ENCODE measurements around the gene PLSCR4.

The PLSCR4 gene

GRCh38 chr3:146184241-146185015 is 66.5 kb downstream of the PLSCR4 start:
- TF ChIP-seq CTCF (conservative IDR thresholded peaks at IDR 0.05), result no peak
- no peak for TF ChIP-seq ZFX (IDR thresholded peaks at IDR 0.05)
- no peak overlapping the region for H3K27ac ChIP-seq

GRCh38 chr3:146181216-146181615 is 69.7 kb downstream of the PLSCR4 start:
- no peak for TF ChIP-seq ZFX (IDR thresholded peaks at IDR 0.05)
- TF ChIP-seq CTCF (conservative IDR thresholded peaks at IDR 0.05), result no peak
- no peak overlapping the region for H3K27ac ChIP-seq

- no peak overlapping the region for H3K27ac ChIP-seq
- no peak for TF ChIP-seq ZFX (IDR thresholded peaks at IDR 0.05)
- TF ChIP-seq CTCF (conservative IDR thresholded peaks at IDR 0.05), result no peak
These were observed 70.5 kb downstream of the PLSCR4 start for GRCh38 chr3:146180376-146180775.

- no peak overlapping the region for H3K27ac ChIP-seq
- no peak for TF ChIP-seq CTCF (conservative IDR thresholded peaks at IDR 0.05)
- no peak for TF ChIP-seq ZFX (IDR thresholded peaks at IDR 0.05)
These were observed 72.8 kb downstream of the PLSCR4 start for GRCh38 chr3:146178006-146178689.

- no peak for TF ChIP-seq ZFX (IDR thresholded peaks at IDR 0.05)
- no peak for TF ChIP-seq CTCF (conservative IDR thresholded peaks at IDR 0.05)
- no peak overlapping the region for H3K27ac ChIP-seq
These were observed 73.4 kb downstream of the PLSCR4 start for GRCh38 chr3:146177519-146177918.

- H3K27ac ChIP-seq, result no peak overlapping the region
- TF ChIP-seq ZFX (IDR thresholded peaks at IDR 0.05) (no peak), CTCF (conservative IDR thresholded peaks at IDR 0.05) (no peak)
These were observed 73.8 kb downstream of the PLSCR4 start for GRCh38 chr3:146177072-146177471.

- H3K27ac ChIP-seq, result no peak overlapping the region
- no peak for TF ChIP-seq CTCF (conservative IDR thresholded peaks at IDR 0.05)
- TF ChIP-seq ZFX (IDR thresholded peaks at IDR 0.05), result no peak
These were observed 78.3 kb downstream of the PLSCR4 start for GRCh38 chr3:146172586-146172985.
